HepG2 (cell line): ENCODE results near the gene TM9SF3. TPM values are rescaled to one million over a fixed set of nuclear protein-coding genes. Genes with fewer than 3 reads are reported as not detected.

ENCODE experiments used
- ATAC-seq: fragments of 200-7000 bp; cut with Tn5 transposase; 3 replicates; pipeline ENCODE4 v1.9.1; 2020; ENCODE audit warnings: mild to moderate bottlenecking, moderate library complexity
- BruUV-seq: library from RNA; stranded (reverse); fragments of 400-500 nt; replicated peaks from 2 replicates; lab custom pipeline; 2021; lab: Mats Ljungman, UMichigan
- CTCF ChIA-PET: fragments of 300-600 bp; formaldehyde crosslinking; extraction: SDS; loops from one replicate; lab custom pipeline; 2021; ENCODE audit warnings: low total read pairs, inconsistent platforms, low intra/inter-chr PET ratio; lab: Yijun Ruan, JAX
- POLR2A ChIA-PET: fragments of 350-600 bp; sonication (Branson Sonifier 250); formaldehyde crosslinking; loops from one replicate; lab custom pipeline; 2020; ENCODE audit warnings: antibody characterized with exemption, inconsistent platforms; lab: Yijun Ruan, JAX
- DNase-seq: peaks from one replicate; pipeline ENCODE4 v3.0.0-alpha.2; 2015; ENCODE audit warnings: low spot score
- FAIRE-seq: peaks from 3 replicates; lab custom pipeline; 2011; peaks lifted over from hg19 to GRCh38; lab: Jason Lieb, UNC
- H2AFZ ChIP-seq: one replicate; pipeline ENCODE4 v1.6.1; 2011; ENCODE audit warnings: low read length, inconsistent platforms
- H3K27ac ChIP-seq: fragments of 300-600 bp; 3 replicates; pipeline ENCODE4 v1.8.0; 2011; ENCODE audit warnings: mixed run types, mild to moderate bottlenecking, mixed read lengths, low read length, inconsistent platforms; ENCODE audit not compliant: insufficient read depth; ENCODE audit errors: extremely low read length
- H3K27me3 ChIP-seq, 2 experiments: fragments of 200-600 bp in 1 of 2; 2 replicates in 1 of 2; 3 replicates in 1 of 2; pipeline versions ENCODE4 v1.6.0 to v1.8.0; 2011; ENCODE audit warnings: low read length in 2 of 2, mild to moderate bottlenecking in 2 of 2, moderate library complexity in 2 of 2, inconsistent platforms in 1 of 2; ENCODE audit not compliant: insufficient read depth in 2 of 2, control insufficient read depth in 1 of 2
- H3K36me3 ChIP-seq, 2 experiments: fragments of 200-600 bp in 1 of 2; replicated peaks in 1 of 2; 2 replicates in 1 of 2; 3 replicates in 1 of 2; pipeline versions ENCODE4 v1.5.1 to v1.8.0; 2011; ENCODE audit warnings: low read length in 2 of 2, inconsistent platforms in 1 of 2; ENCODE audit not compliant: insufficient read depth in 2 of 2, control insufficient read depth in 1 of 2
- H3K4me1 ChIP-seq: 2 replicates; pipeline ENCODE4 v1.5.1; 2012; ENCODE audit warnings: low read length, inconsistent platforms; ENCODE audit not compliant: insufficient read depth
- H3K4me2 ChIP-seq: 2 replicates; pipeline ENCODE4 v1.6.0; 2011; ENCODE audit warnings: low read depth, low read length, inconsistent platforms
- H3K4me3 ChIP-seq, 3 experiments: fragments of 200-600 bp in 1 of 3; sonication (generic), shearing (Covaris generic) in 1 of 3; replicated peaks in 1 of 3; 2 replicates each; pipeline ENCODE4 v1.5.1; 2011 to 2016; ENCODE audit warnings: low read length in 3 of 3, inconsistent platforms in 2 of 3, low read depth in 2 of 3, mild to moderate bottlenecking in 2 of 3, control low read depth in 1 of 3, mixed read lengths in 1 of 3; ENCODE audit not compliant: insufficient read depth in 1 of 3
- H3K79me2 ChIP-seq: one replicate; pipeline ENCODE4 v1.6.1; 2011; ENCODE audit warnings: low read length, inconsistent platforms; ENCODE audit not compliant: insufficient read depth
- H3K9ac ChIP-seq: 2 replicates; pipeline ENCODE4 v1.6.0; 2011; ENCODE audit warnings: mild to moderate bottlenecking, low read depth, low read length, inconsistent platforms; ENCODE audit not compliant: insufficient read depth
- H3K9me3 ChIP-seq: 2 replicates; pipeline ENCODE4 v1.5.1; 2012; ENCODE audit warnings: mild to moderate bottlenecking, low read length
- H4K20me1 ChIP-seq: 2 replicates; pipeline ENCODE4 v1.6.0; 2011; ENCODE audit warnings: inconsistent platforms, mild to moderate bottlenecking, low read length, moderate library complexity; ENCODE audit not compliant: insufficient read depth
- RXRA ChIP-seq: sonication (generic); formaldehyde crosslinking; IDR thresholded peaks from 2 replicates; pipeline ENCODE4 v1.5.1; 2020; ENCODE audit warnings: missing genetic modification reagents
- ZMAT3 ChIP-seq: sonication (generic); formaldehyde crosslinking; conservative IDR thresholded peaks from 2 replicates; pipeline ENCODE4 v1.7.0; 2021; ENCODE audit warnings: missing genetic modification reagents
- ZNF331 ChIP-seq: sonication (generic); formaldehyde crosslinking; IDR thresholded peaks from 2 replicates; pipeline ENCODE4 v1.4.0; 2020; ENCODE audit warnings: missing genetic modification reagents
- ZNF652 ChIP-seq: IDR thresholded peaks from 2 replicates; pipeline ENCODE4 v1.6.1; 2016; ENCODE audit warnings: low read depth, borderline replicate concordance
- WGBS: methylation state at CpG from one replicate; pipeline ENCODE4 v1.1.6; 2017; ENCODE audit warnings: low lambda C conversion rate; 5-methylcytosine and 5-hydroxymethylcytosine counted together
- in situ Hi-C: cut with HindIII; loops from 2 replicates; pipeline ENCODE4 v1.10.0; 2017; ENCODE audit warnings: low pct_unique_long_range_greater_than_20kb; ENCODE audit not compliant: extremely low pct_ligation_motif_present
- intact Hi-C: fragments of 100-400 bp; cut with micrococcal nuclease; formaldehyde crosslinking; loops from one replicate; pipeline ENCODE4 v1.10.0; 2022; ENCODE audit not compliant: unreplicated experiment
- polyA plus RNA-seq, 8 experiments: library from polyadenylated mRNA; depleted of rRNA in 3 of 8; stranded (reverse) in 7 of 8; unstranded in 1 of 8; fragments of >200 nt; fragmentation: Illumina TruSeq in 4 of 8; extraction: Trizol in 4 of 8; gene quantifications; 2 replicates each; pipeline versions ENCODE4 v1.2.1 to v1.2.3, GENCODE V29; 2011 to 2016; ENCODE audit warnings: low read depth in 4 of 8, missing spikeins in 1 of 8, mixed read lengths in 1 of 8; ENCODE audit not compliant: insufficient read depth in 1 of 8
- total RNA-seq, 5 experiments: library from RNA; depleted of rRNA; stranded (reverse); fragments of >200 nt; fragmentation: Illumina TruSeq; extraction: Trizol; gene quantifications; 2 replicates each; pipeline ENCODE4 v1.2.3, GENCODE V29; 2016; ENCODE audit warnings: low read depth in 1 of 5
- TF ChIP-seq, protein P1 (sequence below): sonication (generic); formaldehyde crosslinking; conservative IDR thresholded peaks from 2 replicates; pipeline ENCODE4 v1.5.0; 2020; ENCODE audit warnings: missing genetic modification reagents

TM9SF3 gene
- total and polyA plus RNA-seq, 2 of the 13 experiments (the other 11 are each of a cell fraction or from before 2014, with no cell fraction given): 43.8 to 120 TPM

DNA sequence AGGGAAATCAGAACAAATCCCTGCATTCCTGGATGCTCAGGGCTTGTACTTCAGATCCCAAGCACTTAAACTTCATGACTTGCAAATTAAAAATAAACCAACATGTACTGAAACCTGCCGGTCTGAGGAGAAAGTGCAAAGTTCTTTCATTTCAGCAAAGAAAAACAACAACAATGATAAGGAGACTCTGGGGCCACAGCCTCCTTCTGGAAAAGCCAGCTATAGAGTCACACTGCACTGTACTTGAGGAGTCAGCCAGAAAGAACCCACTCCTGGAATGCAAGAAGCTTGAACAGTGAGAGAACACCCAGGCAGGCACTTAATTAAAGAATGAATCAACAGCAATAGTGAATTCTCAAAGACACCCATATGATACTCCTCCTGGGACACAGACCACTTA, 49.7 kb upstream of the TM9SF3 start:
- POLR2A ChIA-PET: no interaction called here

DNA sequence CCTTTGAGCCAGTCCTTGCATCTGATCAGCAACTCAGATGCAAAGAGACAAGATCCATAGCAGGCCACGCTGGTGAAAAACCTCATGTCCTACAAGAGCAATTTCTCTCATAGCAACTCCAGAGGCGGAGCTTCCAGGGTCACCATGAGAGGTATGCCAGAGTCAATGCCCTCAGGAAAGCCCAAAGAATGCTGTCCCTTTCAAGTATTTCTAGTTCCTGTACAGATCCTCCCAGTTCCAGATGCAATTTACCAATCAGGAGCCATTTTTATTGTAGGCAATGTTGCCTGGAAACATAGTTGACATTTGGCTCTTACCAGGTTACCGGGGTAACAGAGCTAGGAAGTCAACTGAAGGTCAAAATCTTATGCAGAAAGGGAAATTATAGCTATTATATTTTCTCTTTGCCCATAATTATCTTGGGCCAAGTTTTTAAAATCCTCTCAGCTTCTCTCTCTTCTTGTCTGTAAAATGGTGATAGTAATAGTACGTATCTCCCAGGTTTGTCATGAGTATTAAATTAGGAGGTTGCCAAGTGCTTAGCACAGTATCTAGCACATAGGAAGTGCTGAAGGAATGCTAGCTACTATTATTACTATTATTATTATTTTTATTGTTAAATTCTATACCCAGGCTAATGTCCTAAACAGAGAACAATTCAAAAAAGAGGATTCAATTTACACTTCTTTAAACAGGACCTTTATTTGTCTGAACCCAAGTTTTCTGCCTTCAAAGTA, 46.3 kb upstream of the TM9SF3 start:
- ChIA-PET POLR2A (no interaction called here), CTCF (no interaction called here)
- H3K9me3 ChIP-seq: no peaks in the 10 kb centered on the region
- BruUV-seq: no TSS peak
- no peaks in the 10 kb centered on the region for H3K27me3 ChIP-seq
- DNase-seq: no peak
- TF ChIP-seq, protein P1, sequence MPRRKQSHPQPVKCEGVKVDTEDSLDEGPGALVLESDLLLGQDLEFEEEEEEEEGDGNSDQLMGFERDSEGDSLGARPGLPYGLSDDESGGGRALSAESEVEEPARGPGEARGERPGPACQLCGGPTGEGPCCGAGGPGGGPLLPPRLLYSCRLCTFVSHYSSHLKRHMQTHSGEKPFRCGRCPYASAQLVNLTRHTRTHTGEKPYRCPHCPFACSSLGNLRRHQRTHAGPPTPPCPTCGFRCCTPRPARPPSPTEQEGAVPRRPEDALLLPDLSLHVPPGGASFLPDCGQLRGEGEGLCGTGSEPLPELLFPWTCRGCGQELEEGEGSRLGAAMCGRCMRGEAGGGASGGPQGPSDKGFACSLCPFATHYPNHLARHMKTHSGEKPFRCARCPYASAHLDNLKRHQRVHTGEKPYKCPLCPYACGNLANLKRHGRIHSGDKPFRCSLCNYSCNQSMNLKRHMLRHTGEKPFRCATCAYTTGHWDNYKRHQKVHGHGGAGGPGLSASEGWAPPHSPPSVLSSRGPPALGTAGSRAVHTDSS (CRISPR knock-in tag): no peak
- ATAC-seq: no peak
- 84% methylated on average over 2 of the region's 4 CpGs for WGBS
- H3K79me2 ChIP-seq: no peaks in the 10 kb centered on the region
- no peak overlapping the region for H3K4me2 ChIP-seq
- intact Hi-C loops (no loop called here), in situ Hi-C loops (no loop called here)
- H4K20me1 ChIP-seq: no peaks in the 10 kb centered on the region
- H2AFZ ChIP-seq: no peak overlapping the region
- peaks cover 21% of the 10 kb centered on the region for H3K4me1 ChIP-seq
- H3K36me3 ChIP-seq: no peaks in the 10 kb centered on the region
- no peak for FAIRE-seq
- no peak overlapping the region for H3K4me3 ChIP-seq
- H3K9ac ChIP-seq: no peak overlapping the region
- H3K27ac ChIP-seq: no peak overlapping the region

More for the DNA sequence above, 49.7 kb upstream of the TM9SF3 start:
- Histone ChIP-seq H3K79me2 (no peaks in the 10 kb centered on the region), H3K36me3 (no peaks in the 10 kb centered on the region), H3K27me3 (no peaks in the 10 kb centered on the region), H4K20me1 (no peaks in the 10 kb centered on the region), H3K27ac (no peak overlapping the region), H3K4me1 (peaks cover 42% of the 10 kb centered on the region)
- CTCF ChIA-PET: no interaction called here
- in situ Hi-C loops: no loop called here
- no peak for FAIRE-seq
- WGBS: 0% methylated on average over 1 of the region's 1 CpG
- TF ChIP-seq ZNF652 (CRISPR knock-in tag) (no peak), ZNF331 (CRISPR knock-in tag) (no peak), ZMAT3 (CRISPR knock-in tag) (no peak), RXRA (CRISPR knock-in tag) (no peak)
- TF ChIP-seq, all 625 proteins: peak for 0
- no peak overlapping the region for H3K9ac ChIP-seq
- DNase-seq (no peak), ATAC-seq (no peak)
- no TSS peak for BruUV-seq
- intact Hi-C loops: no loop called here
- H2AFZ ChIP-seq: no peak overlapping the region
- no peak overlapping the region; the same call in 1 of the 2 replicates for H3K4me2 ChIP-seq
- H3K9me3 ChIP-seq: no peaks in the 10 kb centered on the region
- H3K4me3 ChIP-seq: no peak overlapping the region
